HepG2 (cell line): Measurements from ENCODE around the gene ZP2. TPM values are rescaled to one million over a fixed set of nuclear protein-coding genes. Genes with fewer than 3 reads are reported as not detected.
A peak's percentile ranks its signal among the peaks of the same experiment; 100 is the strongest.

Experiments
- ARNT2 ChIP-seq: sonication (generic); formaldehyde crosslinking; IDR thresholded peaks from 2 replicates; pipeline ENCODE4 v1.8.0; 2022; ENCODE audit warnings: mild to moderate bottlenecking, low read depth, missing genetic modification reagents, moderate library complexity
- ASH2L ChIP-seq: fragments of 300-600, 200-600 bp; sonication (generic); IDR thresholded peaks from 2 replicates; pipeline ENCODE4 v1.7.0; 2017; ENCODE audit warnings: low read depth, mild to moderate bottlenecking, moderate library complexity, mixed read lengths, low read length; ENCODE audit not compliant: insufficient read length
- CENPT ChIP-seq: sonication (generic); formaldehyde crosslinking; IDR thresholded peaks from 2 replicates; pipeline ENCODE4 v1.8.0; 2022; ENCODE audit warnings: low read depth, mild to moderate bottlenecking, moderate library complexity, missing genetic modification reagents
- FOXO1 ChIP-seq: sonication (generic); formaldehyde crosslinking; IDR thresholded peaks from 2 replicates; pipeline ENCODE4 v1.4.0; 2020; ENCODE audit warnings: missing genetic modification reagents
- GTF3A ChIP-seq: sonication (generic); formaldehyde crosslinking; conservative IDR thresholded peaks from 2 replicates; pipeline ENCODE4 v1.4.0; 2020; ENCODE audit warnings: mild to moderate bottlenecking, missing genetic modification reagents
- HDAC2 ChIP-seq: sonication (generic); formaldehyde crosslinking; IDR thresholded peaks from 2 replicates; pipeline ENCODE4 v1.4.0; 2020; ENCODE audit warnings: missing genetic modification reagents
- KDM2A ChIP-seq: sonication (generic); formaldehyde crosslinking; IDR thresholded peaks from 2 replicates; pipeline ENCODE4 v1.4.0; 2020; ENCODE audit warnings: low read depth, missing genetic modification reagents, borderline replicate concordance
- MAZ ChIP-seq, 2 experiments: sonication (generic) in 1 of 2; formaldehyde crosslinking in 1 of 2; IDR thresholded peaks; 2 replicates each; pipeline versions ENCODE4 v1.5.0 to v1.6.1; 2012 to 2020; ENCODE audit warnings: low read depth in 2 of 2, mild to moderate bottlenecking in 2 of 2, borderline replicate concordance in 1 of 2, improper control_type of control experiment in 1 of 2, low read length in 1 of 2, missing genetic modification reagents in 1 of 2, moderate library complexity in 1 of 2
- MYNN ChIP-seq: sonication (generic); formaldehyde crosslinking; IDR thresholded peaks from 2 replicates; pipeline ENCODE4 v1.4.0; 2020; ENCODE audit warnings: mild to moderate bottlenecking, low read depth, missing genetic modification reagents
- NCOA2 ChIP-seq: sonication (generic); formaldehyde crosslinking; IDR thresholded peaks from 2 replicates; pipeline ENCODE4 v1.8.0; 2022; ENCODE audit warnings: inconsistent platforms
- NFE2L2 ChIP-seq: fragments of 150-350 bp; IDR thresholded peaks from 2 replicates; pipeline ENCODE4 v1.6.1; 2014; ENCODE audit warnings: low read length
- NR1H2 ChIP-seq: sonication (generic); formaldehyde crosslinking; IDR thresholded peaks from 2 replicates; pipeline ENCODE4 v1.8.1; 2022; ENCODE audit warnings: low read depth, missing genetic modification reagents, borderline replicate concordance
- NR2F6 ChIP-seq, 2 experiments: IDR thresholded peaks; 2 replicates each; pipeline ENCODE4 v1.6.1; 2016; ENCODE audit warnings: antibody characterized with exemption in 1 of 2, mild to moderate bottlenecking in 1 of 2
- PHF8 ChIP-seq: sonication (generic); formaldehyde crosslinking; IDR thresholded peaks from 2 replicates; pipeline ENCODE4 v1.5.0; 2020; ENCODE audit warnings: missing genetic modification reagents
- SRSF1 ChIP-seq: fragments of 200-400 bp; formaldehyde crosslinking; optimal IDR thresholded peaks from 2 replicates; pipeline ENCODE3; 2017; ENCODE audit warnings: mild to moderate bottlenecking, low read depth, low read length, moderate library complexity
- TAF1 ChIP-seq: sonication (generic); formaldehyde crosslinking; IDR thresholded peaks from 2 replicates; pipeline ENCODE4 v1.4.0; 2020; ENCODE audit warnings: missing genetic modification reagents
- ZBTB42 ChIP-seq: sonication (generic); formaldehyde crosslinking; IDR thresholded peaks from 2 replicates; pipeline ENCODE4 v1.5.0; 2020; ENCODE audit warnings: mild to moderate bottlenecking, missing genetic modification reagents
- ZKSCAN5 ChIP-seq: sonication (generic); formaldehyde crosslinking; IDR thresholded peaks from 2 replicates; pipeline ENCODE4 v1.5.1; 2020; ENCODE audit warnings: mild to moderate bottlenecking, missing genetic modification reagents
- ZNF10 ChIP-seq: sonication (generic); formaldehyde crosslinking; IDR thresholded peaks from 2 replicates; pipeline ENCODE4 v1.4.0; 2020; ENCODE audit warnings: mild to moderate bottlenecking, low read depth, missing genetic modification reagents, borderline replicate concordance
- ZNF180 ChIP-seq: sonication (generic); formaldehyde crosslinking; IDR thresholded peaks from 2 replicates; pipeline ENCODE4 v1.4.0; 2020; ENCODE audit warnings: low read depth, missing genetic modification reagents, borderline replicate concordance
- ZNF251 ChIP-seq: sonication (generic); formaldehyde crosslinking; IDR thresholded peaks from 2 replicates; pipeline ENCODE4 v1.9.0; 2021; ENCODE audit warnings: mild to moderate bottlenecking, missing genetic modification reagents
- ZNF350 ChIP-seq: sonication (generic); formaldehyde crosslinking; IDR thresholded peaks from 2 replicates; pipeline ENCODE4 v1.4.0; 2020; ENCODE audit warnings: mild to moderate bottlenecking, low read depth, missing genetic modification reagents, borderline replicate concordance
- ZNF768 ChIP-seq: sonication (generic); formaldehyde crosslinking; IDR thresholded peaks from 2 replicates; pipeline ENCODE4 v1.4.0; 2020; ENCODE audit warnings: missing genetic modification reagents
- ZSCAN20 ChIP-seq: sonication (generic); formaldehyde crosslinking; IDR thresholded peaks from 2 replicates; pipeline ENCODE4 v1.4.0; 2020; ENCODE audit warnings: missing genetic modification reagents, mild to moderate bottlenecking, borderline replicate concordance
- polyA plus RNA-seq, 8 experiments: library from polyadenylated mRNA; depleted of rRNA in 3 of 8; stranded (reverse) in 7 of 8; unstranded in 1 of 8; fragments of >200 nt; fragmentation: Illumina TruSeq in 4 of 8; extraction: Trizol in 4 of 8; gene quantifications; 2 replicates each; pipeline versions ENCODE4 v1.2.1 to v1.2.3, GENCODE V29; 2011 to 2016; ENCODE audit warnings: low read depth in 4 of 8, missing spikeins in 1 of 8, mixed read lengths in 1 of 8; ENCODE audit not compliant: insufficient read depth in 1 of 8
- total RNA-seq, 5 experiments: library from RNA; depleted of rRNA; stranded (reverse); fragments of >200 nt; fragmentation: Illumina TruSeq; extraction: Trizol; gene quantifications; 2 replicates each; pipeline ENCODE4 v1.2.3, GENCODE V29; 2016; ENCODE audit warnings: low read depth in 1 of 5
- TF ChIP-seq, protein P1 (sequence below): sonication (generic); formaldehyde crosslinking; IDR thresholded peaks from 2 replicates; pipeline ENCODE4 v1.8.0; 2022; ENCODE audit warnings: low read depth, missing genetic modification reagents
- TF ChIP-seq, protein P2 (sequence below): sonication (generic); formaldehyde crosslinking; IDR thresholded peaks from 2 replicates; pipeline ENCODE4 v1.4.0; 2020; ENCODE audit warnings: mild to moderate bottlenecking, missing genetic modification reagents

The ZP2 gene
- total and polyA plus RNA-seq, 2 of the 13 experiments (the other 11 are each of a cell fraction or from before 2014, with no cell fraction given): not detected

- TF ChIP-seq, protein P1, sequence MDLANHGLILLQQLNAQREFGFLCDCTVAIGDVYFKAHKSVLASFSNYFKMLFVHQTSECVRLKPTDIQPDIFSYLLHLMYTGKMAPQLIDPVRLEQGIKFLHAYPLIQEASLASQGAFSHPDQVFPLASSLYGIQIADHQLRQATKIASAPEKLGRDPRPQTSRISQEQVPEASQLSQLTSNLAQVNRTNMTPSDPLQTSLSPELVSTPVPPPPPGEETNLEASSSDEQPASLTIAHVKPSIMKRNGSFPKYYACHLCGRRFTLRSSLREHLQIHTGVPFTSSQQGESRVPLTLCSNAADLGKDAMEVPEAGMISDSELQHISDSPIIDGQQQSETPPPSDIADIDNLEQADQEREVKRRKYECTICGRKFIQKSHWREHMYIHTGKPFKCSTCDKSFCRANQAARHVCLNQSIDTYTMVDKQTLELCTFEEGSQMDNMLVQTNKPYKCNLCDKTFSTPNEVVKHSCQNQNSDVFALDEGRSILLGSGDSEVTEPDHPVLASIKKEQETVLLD (CRISPR knock-in tag): no peak
- TF ChIP-seq GTF3A (CRISPR knock-in tag): peak; percentile 72; the same call in 1 of the 2 replicates
- TF ChIP-seq ZNF10: no peak
- 0 out of 2 replicates have a peak, but pooled peaks have one; percentile 52 for TF ChIP-seq ZSCAN20 (CRISPR knock-in tag)
- no peak for TF ChIP-seq NFE2L2
- TF ChIP-seq NCOA2: no peak
- TF ChIP-seq PHF8 (CRISPR knock-in tag): peak; percentile 56
- peak; percentile 71; the same call in 1 of the 2 replicates for TF ChIP-seq ZNF768 (CRISPR knock-in tag)
- no peak for TF ChIP-seq SRSF1
- TF ChIP-seq KDM2A (CRISPR knock-in tag): peak; percentile 83; the same call in 1 of the 2 replicates
- peak; percentile 71 for TF ChIP-seq ZNF350 (CRISPR knock-in tag)
- TF ChIP-seq MAZ (IDR thresholded peaks at IDR 0.05; ENCODE audit: borderline replicate concordance, low read depth, low read length): peak; percentile 78; the same call in 1 of the 2 replicates
- no peak for TF ChIP-seq MAZ (CRISPR knock-in tag; IDR thresholded peaks at IDR 0.05; ENCODE audit: low read depth)
- TF ChIP-seq ZNF251: no peak
- 0 out of 2 replicates have a peak, but pooled peaks have one; percentile 4 for TF ChIP-seq CENPT (CRISPR knock-in tag)
- TF ChIP-seq HDAC2: peak; percentile 58; the same call in 1 of the 2 replicates
- peak; percentile 49; the same call in 1 of the 2 replicates for TF ChIP-seq FOXO1 (CRISPR knock-in tag)
- TF ChIP-seq NR1H2 (CRISPR knock-in tag): no peak
- TF ChIP-seq ZKSCAN5 (CRISPR knock-in tag): no peak
- TF ChIP-seq ZNF180: no peak
- TF ChIP-seq TAF1: peak; percentile 44; the same call in 1 of the 2 replicates
- no peak for TF ChIP-seq NR2F6 (IDR thresholded peaks at IDR 0.05)
- TF ChIP-seq NR2F6 (CRISPR knock-in tag; IDR thresholded peaks at IDR 0.05): 0 out of 2 replicates have a peak, but pooled peaks have one; percentile 1
- no peak for TF ChIP-seq MYNN (CRISPR knock-in tag)
- TF ChIP-seq, protein P2, sequence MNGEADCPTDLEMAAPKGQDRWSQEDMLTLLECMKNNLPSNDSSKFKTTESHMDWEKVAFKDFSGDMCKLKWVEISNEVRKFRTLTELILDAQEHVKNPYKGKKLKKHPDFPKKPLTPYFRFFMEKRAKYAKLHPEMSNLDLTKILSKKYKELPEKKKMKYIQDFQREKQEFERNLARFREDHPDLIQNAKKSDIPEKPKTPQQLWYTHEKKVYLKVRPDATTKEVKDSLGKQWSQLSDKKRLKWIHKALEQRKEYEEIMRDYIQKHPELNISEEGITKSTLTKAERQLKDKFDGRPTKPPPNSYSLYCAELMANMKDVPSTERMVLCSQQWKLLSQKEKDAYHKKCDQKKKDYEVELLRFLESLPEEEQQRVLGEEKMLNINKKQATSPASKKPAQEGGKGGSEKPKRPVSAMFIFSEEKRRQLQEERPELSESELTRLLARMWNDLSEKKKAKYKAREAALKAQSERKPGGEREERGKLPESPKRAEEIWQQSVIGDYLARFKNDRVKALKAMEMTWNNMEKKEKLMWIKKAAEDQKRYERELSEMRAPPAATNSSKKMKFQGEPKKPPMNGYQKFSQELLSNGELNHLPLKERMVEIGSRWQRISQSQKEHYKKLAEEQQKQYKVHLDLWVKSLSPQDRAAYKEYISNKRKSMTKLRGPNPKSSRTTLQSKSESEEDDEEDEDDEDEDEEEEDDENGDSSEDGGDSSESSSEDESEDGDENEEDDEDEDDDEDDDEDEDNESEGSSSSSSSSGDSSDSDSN (CRISPR knock-in tag): peak; percentile 72
- TF ChIP-seq ASH2L: peak; percentile 40
- 0 out of 2 replicates have a peak, but pooled peaks have one; percentile 56 for TF ChIP-seq ARNT2 (CRISPR knock-in tag)
- no peak for TF ChIP-seq ZBTB42 (CRISPR knock-in tag)
Measured at GRCh38 chr16:21158208-21159110, 52.9 kb downstream of the ZP2 start, which contains the start of gene LDAF1 (continued).
